Lower leg skin (tissue), 3 donors: ENCODE data around the gene PTDSS2.

Source experiments
- CTCF ChIP-seq, 3 donors: fragments of 450-650 bp; IDR thresholded peaks; one replicate each; pipeline ENCODE4 v1.5.1; 2016; ENCODE audit warnings: antibody characterized with exemption in 3 of 3, mild to moderate bottlenecking in 3 of 3, moderate library complexity in 2 of 3
- POLR2A ChIP-seq, 2 donors: fragments of 450-650 bp; IDR thresholded peaks; one replicate each; pipeline ENCODE4 v1.6.1; 2016 to 2017; ENCODE audit warnings: antibody characterized with exemption in 2 of 2, mild to moderate bottlenecking in 1 of 2, moderate library complexity in 1 of 2

- TF ChIP-seq CTCF (IDR thresholded peaks at IDR 0.05) (no peak), POLR2A (IDR thresholded peaks at IDR 0.05) (no peak)
Measured at GRCh38 chr11:504994-505344, 54.9 kb downstream of the PTDSS2 start.
